TTC549 (cell line): Measurements from ENCODE around the gene COL19A1.
"Not testable (repeated sequence)": the region's sequence is repeated elsewhere in the genome, so short reads cannot be mapped to it uniquely, and the experiment has no call there.

ENCODE experiments used
- FAIRE-seq: peaks from 2 replicates; lab custom pipeline; 2012; peaks lifted over from hg19 to GRCh38; lab: Jason Lieb, UNC

Gene COL19A1

DNA sequence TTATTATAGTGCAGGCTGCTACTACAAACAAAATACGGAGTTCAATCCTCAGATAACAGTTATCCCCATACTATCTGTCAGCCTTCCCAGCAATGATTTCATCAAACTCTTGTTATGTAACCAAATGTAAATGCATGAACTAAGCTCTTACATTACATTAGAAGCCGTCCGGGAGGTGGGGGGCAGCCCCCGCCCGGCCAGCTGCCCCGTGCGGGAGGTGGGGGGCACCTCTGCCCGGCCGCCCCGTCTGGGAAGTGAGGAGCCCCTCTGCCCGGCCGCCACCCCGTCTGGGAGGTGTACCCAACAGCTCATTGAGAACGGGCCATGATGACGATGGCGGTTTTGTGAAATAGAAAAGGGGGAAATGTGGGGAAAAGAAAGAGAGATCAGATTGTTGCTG lies 99.6 kb downstream of the COL19A1 start:
- not testable (repeated sequence) for FAIRE-seq

DNA sequence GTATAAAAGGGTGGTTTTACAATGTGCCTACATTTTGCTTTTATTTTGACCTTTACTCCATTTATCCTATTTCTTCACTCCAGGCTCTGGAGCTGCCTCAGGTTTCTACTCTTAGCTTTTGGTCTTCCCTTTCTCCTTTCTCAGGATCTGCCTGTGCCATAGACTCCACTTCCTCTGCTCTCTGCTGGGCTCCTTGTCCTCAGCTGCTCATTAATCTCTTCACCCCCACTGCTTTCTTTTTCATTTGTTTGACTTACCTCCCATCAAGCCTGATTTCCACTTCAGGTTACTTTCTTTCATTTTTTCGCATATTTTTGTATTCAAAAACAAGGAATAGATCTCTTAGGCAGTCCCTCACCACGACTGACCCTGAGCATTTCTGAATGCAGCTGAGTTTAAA lies 106.8 kb downstream of the COL19A1 start:
- no peak for FAIRE-seq

DNA sequence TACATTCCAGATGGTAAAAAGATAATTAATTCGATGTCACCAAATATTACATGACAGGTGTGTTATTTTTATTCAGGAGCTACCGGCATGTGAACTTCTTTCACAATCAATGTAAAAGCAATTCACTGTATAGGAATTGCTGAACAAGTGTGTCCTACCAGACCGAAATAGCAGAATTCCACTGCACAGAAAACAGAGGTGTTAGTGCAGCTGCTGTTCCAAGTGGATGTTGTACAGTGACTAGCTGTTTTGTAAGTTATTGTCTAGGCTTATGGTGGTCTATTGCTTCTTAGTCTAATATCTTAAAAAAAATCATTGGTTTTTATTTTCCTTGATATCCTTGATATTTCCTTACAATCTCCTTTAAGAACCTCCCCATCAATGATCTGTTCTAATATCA lies 107.4 kb downstream of the COL19A1 start:
- no peak for FAIRE-seq

GRCh38 chr6:69974193-69974592 lies 107.8 kb downstream of the COL19A1 start:
- no peak for FAIRE-seq

DNA sequence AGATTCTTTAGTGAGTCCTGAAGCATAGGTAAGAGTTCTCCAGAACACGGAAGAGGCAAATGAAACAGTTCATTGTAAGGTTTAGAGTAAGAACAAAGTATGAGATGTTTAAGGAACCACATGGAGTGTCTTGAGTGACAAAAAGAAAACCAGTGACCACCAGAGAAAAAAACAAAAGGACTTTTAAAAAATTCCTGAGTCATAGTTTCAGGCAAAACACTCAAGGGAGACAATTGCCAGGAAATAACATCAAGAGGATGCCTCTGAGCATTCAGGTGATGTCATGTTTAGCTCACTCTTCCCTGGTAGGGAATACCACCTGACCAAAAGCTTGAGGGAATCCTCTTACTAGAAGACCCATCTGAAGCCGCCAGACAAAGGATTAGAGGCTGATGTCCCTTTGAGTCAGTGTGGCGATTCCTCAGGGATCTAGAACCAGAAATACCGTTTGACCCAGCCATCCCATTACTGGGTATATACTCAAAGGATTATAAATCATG lies 110.3 kb downstream of the COL19A1 start:
- FAIRE-seq, result no peak

DNA sequence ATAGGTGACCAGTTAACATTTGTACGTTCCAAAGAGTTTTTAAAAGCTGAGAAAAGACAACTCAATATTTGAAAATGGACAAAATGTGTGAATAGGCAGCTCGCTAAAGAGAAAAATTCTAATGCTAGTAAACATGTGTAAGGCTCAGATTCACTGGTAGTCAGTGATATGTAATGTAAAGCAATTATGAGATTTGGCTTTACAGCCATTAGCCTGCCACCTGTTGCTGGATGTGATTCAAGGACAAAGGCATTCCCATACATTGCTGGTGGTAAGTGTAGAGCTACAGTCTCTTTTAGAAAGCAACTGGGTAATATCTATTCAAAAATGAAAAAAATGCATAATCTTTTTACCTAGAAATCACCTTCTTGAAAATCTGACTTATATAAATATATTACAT lies 114.3 kb downstream of the COL19A1 start:
- no peak for FAIRE-seq

- no peak for FAIRE-seq
Observed at GRCh38 chr6:69984506-69984905, 118.2 kb downstream of the COL19A1 start.

DNA sequence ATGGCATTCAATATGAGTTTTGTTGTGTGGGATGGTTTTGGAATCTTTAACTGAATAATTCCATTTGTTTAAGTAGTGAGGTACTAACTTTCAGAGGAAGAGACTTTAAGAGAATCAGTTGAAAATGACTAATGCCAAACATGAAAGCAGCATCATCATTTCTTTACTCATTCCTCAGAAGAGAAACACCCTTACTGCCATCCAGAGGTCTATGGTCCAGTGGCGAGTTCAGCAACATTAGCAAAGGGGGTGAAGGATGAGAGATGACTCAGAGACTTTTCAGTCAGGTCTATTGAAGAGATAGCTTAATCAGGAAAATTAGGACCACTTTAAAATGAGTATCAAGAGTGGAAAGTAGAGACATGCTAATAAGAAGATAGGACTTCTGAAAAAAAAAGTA lies 118.8 kb downstream of the COL19A1 start:
- FAIRE-seq, result no peak

- FAIRE-seq, result no peak
Observed at GRCh38 chr6:69987550-69987949, 121.2 kb downstream of the COL19A1 start.

DNA sequence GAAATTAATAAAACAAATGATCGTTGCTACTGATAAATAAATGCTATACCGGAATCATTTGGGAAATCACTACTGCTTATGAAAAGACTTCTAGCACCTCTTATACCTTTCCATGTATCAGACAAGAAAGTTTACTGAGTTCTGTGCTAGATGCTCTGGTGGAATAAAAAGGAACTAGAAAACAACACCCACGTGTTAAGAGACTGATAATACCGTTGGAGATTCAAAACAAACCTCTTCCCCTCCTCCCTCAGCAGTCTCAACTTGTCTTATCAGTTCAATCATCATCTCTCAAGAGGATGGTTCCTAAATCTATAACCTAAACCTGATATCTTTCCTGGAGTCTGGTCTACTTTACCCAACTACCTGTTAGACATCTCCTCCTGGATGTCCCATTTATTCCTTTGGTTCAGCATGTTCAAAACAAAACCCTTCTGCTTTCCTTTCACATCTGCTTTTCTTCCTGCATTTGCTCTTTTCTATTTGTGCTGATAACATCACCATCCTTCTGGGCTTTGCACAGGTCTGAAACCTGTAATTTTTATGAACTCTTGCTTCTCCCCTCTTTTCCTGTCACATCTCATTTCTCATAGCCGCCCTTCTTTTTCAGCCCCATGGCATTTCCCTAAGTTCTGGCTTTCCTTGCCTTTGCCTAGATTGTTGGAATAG lies 122.2 kb downstream of the COL19A1 start:
- FAIRE-seq, result no peak

DNA sequence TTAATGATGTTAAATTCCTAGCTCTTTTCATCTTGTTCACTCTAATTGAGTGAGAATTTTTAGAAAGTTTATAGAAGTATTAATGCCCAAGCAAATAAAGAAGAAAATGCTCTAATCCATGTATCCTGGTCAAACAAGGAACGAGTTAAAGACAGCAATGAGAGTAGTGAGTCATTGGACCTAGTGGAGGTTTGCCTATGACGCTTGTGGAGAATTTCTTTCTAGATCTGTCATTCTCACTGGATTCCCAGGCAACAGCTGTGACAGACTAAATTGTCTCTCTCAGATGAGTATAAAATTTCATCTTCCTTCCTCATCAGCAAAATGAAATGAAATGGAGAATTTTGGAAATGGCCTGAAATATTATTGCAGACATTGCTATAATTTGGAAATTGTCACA lies 127.9 kb downstream of the COL19A1 start:
- FAIRE-seq, result no peak

DNA sequence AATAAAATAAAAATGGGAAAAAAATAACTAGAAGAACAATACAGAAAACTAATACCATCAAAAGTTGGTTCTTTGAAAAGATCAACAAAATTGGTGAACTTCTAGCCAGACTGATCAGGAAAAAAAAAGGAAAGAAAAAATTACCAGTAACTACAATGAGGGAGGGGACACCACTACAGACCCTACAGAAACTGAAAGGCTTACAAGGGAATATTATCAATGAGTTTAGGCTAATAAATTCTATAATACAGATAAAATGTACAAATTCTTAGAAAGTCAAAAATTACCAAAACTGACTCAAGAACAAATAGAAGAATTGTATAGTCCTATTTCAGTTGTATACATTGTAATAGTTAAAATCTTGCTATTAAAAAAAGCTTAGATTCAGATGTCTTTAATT lies 141.8 kb downstream of the COL19A1 start:
- FAIRE-seq, result no peak

DNA sequence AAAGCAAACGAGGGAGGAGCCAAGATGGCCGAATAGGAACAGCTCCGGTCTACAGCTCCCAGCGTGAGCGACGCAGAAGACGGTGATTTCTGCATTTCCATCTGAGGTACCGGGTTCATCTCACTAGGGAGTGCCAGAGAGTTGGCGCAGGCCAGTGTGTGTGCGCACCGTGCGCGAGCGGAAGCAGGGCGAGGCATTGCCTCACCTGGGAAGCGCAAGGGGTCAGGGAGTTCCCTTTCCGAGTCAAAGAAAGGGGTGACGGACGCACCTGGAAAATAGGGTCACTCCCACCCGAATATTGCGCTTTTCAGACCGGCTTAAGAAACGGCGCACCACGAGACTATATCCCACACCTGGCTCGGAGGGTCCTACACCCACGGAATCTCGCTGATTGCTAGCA lies 144.0 kb downstream of the COL19A1 start:
- FAIRE-seq, result not testable (repeated sequence)

GRCh38 chr6:70023201-70023600 lies 156.8 kb downstream of the COL19A1 start:
- not testable (repeated sequence) for FAIRE-seq

- FAIRE-seq, result no peak
Observed at GRCh38 chr6:70028246-70028645, 161.9 kb downstream of the COL19A1 start.

GRCh38 chr6:70028926-70029325 lies 162.6 kb downstream of the COL19A1 start:
- FAIRE-seq, result no peak

GRCh38 chr6:70033781-70034180 lies 167.4 kb downstream of the COL19A1 start:
- no peak for FAIRE-seq

DNA sequence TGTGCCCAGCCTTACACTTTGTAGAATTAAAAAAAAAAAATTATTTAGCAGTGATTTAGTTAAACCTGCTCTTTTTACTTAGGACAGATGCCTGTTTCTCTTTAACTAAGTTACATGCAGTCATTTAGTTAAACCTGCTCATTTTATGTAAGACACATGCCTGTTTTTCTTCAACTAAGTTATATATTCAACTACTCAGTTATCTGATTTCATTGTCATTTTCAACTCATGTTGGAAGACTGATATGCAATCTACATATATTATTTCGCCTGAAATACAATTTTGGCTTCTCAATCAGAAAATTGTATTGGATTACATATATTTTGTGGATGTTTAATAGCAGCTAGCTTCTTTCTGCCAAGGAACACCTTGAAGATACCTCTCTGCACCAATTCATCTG lies 171.1 kb downstream of the COL19A1 start:
- no peak for FAIRE-seq

DNA sequence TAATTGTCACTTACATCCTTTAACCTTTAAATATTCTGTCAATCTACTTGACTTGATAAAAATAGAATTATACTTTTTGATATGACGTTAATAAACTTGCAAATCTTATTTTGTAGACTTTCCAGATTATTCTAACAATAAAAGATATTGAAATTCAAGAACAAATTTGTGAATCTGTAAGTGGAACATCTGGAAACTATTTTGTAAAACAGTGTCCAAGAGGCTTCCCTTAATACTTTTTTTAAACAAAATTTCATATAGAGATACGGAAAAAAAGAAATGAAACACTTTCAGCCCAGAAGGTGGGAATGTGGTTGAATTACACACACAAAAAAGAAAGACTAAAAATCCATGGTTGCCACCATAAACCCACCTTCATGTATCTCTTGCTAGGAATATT lies 174.4 kb downstream of the COL19A1 start:
- FAIRE-seq, result no peak

- no peak for FAIRE-seq
Observed at GRCh38 chr6:70041411-70041810, 175.1 kb downstream of the COL19A1 start.

DNA sequence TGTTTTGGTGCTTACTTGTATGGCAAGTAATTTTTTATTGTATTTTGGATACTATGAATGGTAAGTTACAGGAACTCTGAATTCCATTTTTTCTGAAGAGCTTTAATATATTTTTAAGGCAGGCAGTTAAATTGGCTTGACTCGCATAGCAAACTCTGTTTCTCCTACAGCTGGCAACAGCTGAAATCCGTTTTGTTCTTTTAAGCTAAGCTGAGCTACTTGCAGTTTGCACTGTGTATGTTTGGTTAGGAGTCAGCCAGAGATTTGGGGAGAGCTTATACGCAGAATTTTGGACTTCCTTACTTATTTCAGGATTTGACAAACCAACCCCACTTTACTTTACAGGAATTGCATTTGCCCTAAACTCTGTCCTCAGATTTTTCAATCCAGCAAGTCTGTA lies 179.1 kb downstream of the COL19A1 start:
- no peak for FAIRE-seq

- no peak for FAIRE-seq
Observed at GRCh38 chr6:70051197-70052124, 185.1 kb downstream of the COL19A1 start.

DNA sequence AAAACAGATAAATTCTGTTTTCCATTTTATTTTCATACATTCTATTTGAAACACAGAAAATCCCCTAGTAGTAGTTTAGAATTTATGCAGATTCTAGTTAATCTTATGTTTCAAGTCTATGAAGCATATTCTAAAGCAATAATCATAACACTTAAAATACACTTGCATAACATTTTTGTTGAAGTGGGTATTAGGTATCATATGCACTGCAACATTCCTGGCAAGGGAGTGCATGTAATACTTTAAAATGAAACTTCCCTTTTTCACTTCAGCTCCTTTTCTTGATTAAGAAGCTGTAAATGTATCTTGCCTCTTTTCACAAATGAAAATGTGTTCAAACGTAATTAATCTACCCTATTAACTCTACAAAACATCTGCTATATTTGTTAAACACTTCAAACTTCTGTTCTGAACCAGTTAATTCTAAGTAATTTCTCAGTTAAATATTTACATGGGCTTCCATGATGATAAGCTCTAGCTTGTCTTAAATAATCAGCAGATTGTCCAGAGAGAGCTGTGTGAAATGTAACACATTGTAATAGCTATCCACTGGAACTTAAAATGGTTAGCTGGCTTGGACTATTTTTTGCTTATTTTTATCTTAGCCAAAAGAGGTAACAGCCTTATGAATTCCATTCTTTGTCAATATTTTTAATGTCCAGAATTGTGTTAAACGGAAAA lies 192.8 kb downstream of the COL19A1 start:
- FAIRE-seq, result no peak
